Karpas-422 (cell line): ENCODE results near the gene TSC22D3. TPM values are rescaled to one million over a fixed set of nuclear protein-coding genes. Genes with fewer than 3 reads are reported as not detected.
"Not testable (repeated sequence)": the region's sequence is repeated elsewhere in the genome, so short reads cannot be mapped to it uniquely, and the experiment has no call there.

Experiments
- DNase-seq: peaks from one replicate; pipeline ENCODE4 v3.0.0-alpha.2; 2015
- H2AFZ ChIP-seq: fragments of 200-600 bp; sonication (generic); 2 replicates; pipeline ENCODE4 v1.6.1; 2014; ENCODE audit warnings: antibody characterized with exemption, low read length, mixed read lengths
- H3K27ac ChIP-seq: fragments of 200-600 bp; sonication (generic); 2 replicates; pipeline ENCODE4 v1.5.1; 2014; ENCODE audit warnings: mild to moderate bottlenecking, low read length, moderate library complexity
- H3K27me3 ChIP-seq: fragments of 200-600 bp; sonication (generic); 2 replicates; pipeline ENCODE4 v1.6.1; 2014; ENCODE audit warnings: low read length, mixed read lengths
- H3K36me3 ChIP-seq: fragments of 200-600 bp; sonication (generic); 2 replicates; pipeline ENCODE4 v1.6.1; 2014; ENCODE audit warnings: low read length, mixed read lengths; ENCODE audit not compliant: insufficient read depth
- H3K4me1 ChIP-seq: fragments of 200-600 bp; sonication (generic); 2 replicates; pipeline ENCODE4 v1.6.1; 2014; ENCODE audit warnings: mild to moderate bottlenecking, low read length, mixed read lengths
- H3K4me2 ChIP-seq: fragments of 200-600 bp; sonication (generic); 2 replicates; pipeline ENCODE4 v1.6.1; 2014; ENCODE audit warnings: low read length, low read depth, mild to moderate bottlenecking; ENCODE audit not compliant: poor library complexity, severe bottlenecking
- H3K4me3 ChIP-seq: fragments of 200-600 bp; sonication (generic); 2 replicates; pipeline ENCODE4 v1.5.1; 2014; ENCODE audit warnings: mild to moderate bottlenecking, antibody characterized with exemption, low read length, mixed read lengths
- H3K79me2 ChIP-seq: fragments of 200-600 bp; sonication (generic); 2 replicates; pipeline ENCODE4 v1.6.1; 2014; ENCODE audit warnings: mild to moderate bottlenecking, low read length, mixed read lengths
- H3K9ac ChIP-seq: fragments of 200-600 bp; sonication (generic); 2 replicates; pipeline ENCODE4 v1.6.0; 2014; ENCODE audit warnings: low read length
- H3K9me2 ChIP-seq: fragments of 200-600 bp; sonication (generic), shearing (Covaris generic); replicated peaks from 2 replicates; pipeline ENCODE4 v1.6.0; 2014; ENCODE audit warnings: mild to moderate bottlenecking, low read length, moderate library complexity; ENCODE audit not compliant: insufficient read depth
- H3K9me3 ChIP-seq: fragments of 300-700, 200-600 bp; sonication (generic); 2 replicates; pipeline ENCODE4 v1.6.1; 2014; ENCODE audit warnings: low read length, mixed read lengths
- H4K20me1 ChIP-seq: fragments of 200-600 bp; sonication (generic); 2 replicates; pipeline ENCODE4 v1.6.1; 2014; ENCODE audit warnings: mild to moderate bottlenecking, antibody characterized with exemption, low read length, low read depth; ENCODE audit not compliant: insufficient read depth
- total RNA-seq: library from RNA; depleted of rRNA; stranded (reverse); fragments of >200 nt; shearing (Covaris generic); gene quantifications from 2 replicates; pipeline ENCODE4 v1.2.3, GENCODE V29; 2014; ENCODE audit warnings: low replicate concordance; rRNA removed

Gene TSC22D3
- total RNA-seq, 1 experiment from 2014 or later: 266 TPM

- not testable (repeated sequence) for H4K20me1 ChIP-seq, H3K27ac ChIP-seq, H2AFZ ChIP-seq, H3K9me3 ChIP-seq, H3K4me2 ChIP-seq, DNase-seq, H3K4me3 ChIP-seq, H3K9ac ChIP-seq, H3K27me3 ChIP-seq, H3K36me3 ChIP-seq, H3K9me2 ChIP-seq, H3K79me2 ChIP-seq
- peaks cover 11% of the 10 kb centered on the region for H3K4me1 ChIP-seq
Measured at GRCh38 chrX:107668710-107669109, 106.9 kb downstream of the TSC22D3 start.

DNA sequence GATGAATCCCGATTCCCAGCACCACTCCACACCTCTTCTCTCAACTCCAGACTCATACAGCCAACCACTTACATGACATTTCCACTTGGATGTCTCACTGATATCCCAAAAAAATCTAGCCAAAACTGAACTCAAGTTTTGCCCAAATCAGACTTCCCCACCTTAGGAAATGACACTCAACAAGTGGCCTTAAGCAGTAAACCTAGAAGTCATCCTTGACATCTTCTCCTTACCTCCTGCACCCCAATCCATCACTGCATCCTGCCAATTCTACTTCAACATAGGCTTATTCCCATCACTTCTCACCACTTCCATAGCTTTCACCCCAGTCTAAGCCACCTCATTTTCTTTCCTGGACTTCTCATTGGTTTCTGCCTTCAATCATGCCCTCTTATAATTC lies 108.2 kb downstream of the TSC22D3 start:
- no peaks in the 10 kb centered on the region for H3K79me2 ChIP-seq
- H3K9me2 ChIP-seq: no peaks in the 10 kb centered on the region
- H3K9ac ChIP-seq: no peak overlapping the region
- no peaks in the 10 kb centered on the region for H3K27me3 ChIP-seq
- H3K27ac ChIP-seq: no peak overlapping the region
- H3K36me3 ChIP-seq: no peaks in the 10 kb centered on the region
- H3K9me3 ChIP-seq: no peaks in the 10 kb centered on the region
- no peak overlapping the region for H3K4me2 ChIP-seq
- no peak overlapping the region for H2AFZ ChIP-seq
- DNase-seq: no peak
- no peaks in the 10 kb centered on the region for H4K20me1 ChIP-seq
- no peaks in the 10 kb centered on the region for H3K4me1 ChIP-seq
- H3K4me3 ChIP-seq: no peak overlapping the region

DNA sequence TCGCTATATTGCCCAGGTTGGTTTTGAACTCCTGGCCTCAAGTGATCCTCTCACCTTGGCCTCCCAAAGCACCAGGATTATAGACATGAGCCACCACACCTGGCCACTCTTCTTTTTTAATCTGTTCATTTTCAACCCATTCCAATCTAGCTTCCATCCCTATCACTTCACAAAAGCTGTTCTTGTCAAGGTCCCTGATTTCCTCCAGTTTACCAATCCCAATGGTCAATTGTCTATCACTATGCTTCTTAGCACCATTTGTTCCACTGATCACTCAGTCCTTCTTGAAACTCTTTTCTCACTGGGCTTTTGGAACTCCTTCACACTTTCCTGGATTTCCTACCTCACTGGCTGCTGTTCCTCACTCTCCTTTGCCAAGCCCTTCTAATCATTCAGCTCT lies 108.7 kb downstream of the TSC22D3 start:
- no peaks in the 10 kb centered on the region for H3K4me1 ChIP-seq
- DNase-seq: no peak
- H3K79me2 ChIP-seq: no peaks in the 10 kb centered on the region
- no peaks in the 10 kb centered on the region for H3K9me2 ChIP-seq
- no peak overlapping the region for H2AFZ ChIP-seq
- no peak overlapping the region for H3K27ac ChIP-seq
- H3K36me3 ChIP-seq: no peaks in the 10 kb centered on the region
- H3K27me3 ChIP-seq: no peaks in the 10 kb centered on the region
- no peak overlapping the region for H3K9ac ChIP-seq
- H3K4me3 ChIP-seq: no peak overlapping the region
- no peaks in the 10 kb centered on the region for H3K9me3 ChIP-seq
- no peaks in the 10 kb centered on the region for H4K20me1 ChIP-seq
- H3K4me2 ChIP-seq: no peak overlapping the region

Other genes with a start within 250 kb of the TSC22D3 start
- gene PRPS1, start 147.3 kb downstream of the TSC22D3 start, total RNA-seq: 50.7 and 69.7 TPM in 2 replicates
- gene NCBP2L, start 1.9 kb upstream of the TSC22D3 start, total RNA-seq: not detected in 2 replicates
- 0.22 and 0.40 TPM in 2 replicates for gene MID2, start 50.1 kb upstream of the TSC22D3 start, total RNA-seq
- gene TEX13B, start 206.6 kb upstream of the TSC22D3 start, total RNA-seq: not detected in 2 replicates